Loucy (cell line): ENCODE results near the gene MED13L.

Experiments
- H2AFZ ChIP-seq: fragments of 200-600 bp; sonication (generic); 2 replicates; pipeline ENCODE4 v1.6.0; 2016; ENCODE audit warnings: antibody characterized with exemption, mild to moderate bottlenecking, low read length, moderate library complexity
- H3F3A ChIP-seq: fragments of 200-600 bp; 2 replicates; pipeline ENCODE4 v1.6.0; 2016; ENCODE audit warnings: antibody characterized with exemption, low read depth, mild to moderate bottlenecking
- H3K27me3 ChIP-seq: fragments of 200-600 bp; sonication (generic); 2 replicates; pipeline ENCODE4 v1.6.1; 2014; ENCODE audit warnings: low read length, mild to moderate bottlenecking; ENCODE audit not compliant: insufficient read depth, poor library complexity, severe bottlenecking
- H3K36me3 ChIP-seq: fragments of 200-600 bp; sonication (generic); 2 replicates; pipeline ENCODE4 v1.6.1; 2016; ENCODE audit warnings: low read length; ENCODE audit not compliant: insufficient read depth
- H3K4me1 ChIP-seq: fragments of 200-600 bp; sonication (generic); 2 replicates; pipeline ENCODE4 v1.5.1; 2014; ENCODE audit warnings: low read length, mild to moderate bottlenecking; ENCODE audit not compliant: insufficient read depth, poor library complexity, severe bottlenecking
- H3K4me2 ChIP-seq: fragments of 200-600 bp; sonication (generic); 2 replicates; pipeline ENCODE4 v1.6.0; 2014; ENCODE audit warnings: antibody characterized with exemption, low read length, low read depth, mild to moderate bottlenecking; ENCODE audit not compliant: poor library complexity, severe bottlenecking
- H3K4me3 ChIP-seq: fragments of 200-600 bp; sonication (generic); 2 replicates; pipeline ENCODE4 v1.5.1; 2014; ENCODE audit warnings: low read length, mild to moderate bottlenecking, mixed read lengths; ENCODE audit not compliant: poor library complexity, severe bottlenecking
- H3K79me2 ChIP-seq: fragments of 200-600 bp; sonication (generic); 2 replicates; pipeline ENCODE4 v1.6.1; 2014; ENCODE audit warnings: low read length; ENCODE audit not compliant: insufficient read depth
- H3K9ac ChIP-seq: fragments of 200-600 bp; sonication (generic); 2 replicates; pipeline ENCODE4 v1.6.0; 2014; ENCODE audit warnings: mild to moderate bottlenecking, low read depth, low read length, moderate library complexity; ENCODE audit not compliant: poor library complexity, severe bottlenecking
- H3K9me2 ChIP-seq: fragments of 200-600 bp; sonication (generic); replicated peaks from 2 replicates; pipeline ENCODE4 v1.6.1; 2016; ENCODE audit warnings: low read depth, low read length, mixed read lengths
- H3K9me3 ChIP-seq: fragments of 200-600 bp; sonication (generic); 2 replicates; pipeline ENCODE4 v1.6.1; 2014; ENCODE audit warnings: mild to moderate bottlenecking, antibody characterized with exemption, low read length, low read depth; ENCODE audit not compliant: insufficient read depth
- H4K20me1 ChIP-seq: fragments of 200-600 bp; sonication (generic); 2 replicates; pipeline ENCODE4 v1.6.0; 2014; ENCODE audit warnings: antibody characterized with exemption, low read length, mild to moderate bottlenecking; ENCODE audit not compliant: insufficient read depth, poor library complexity, severe bottlenecking
- EZH2phosphoT487 ChIP-seq: fragments of 200-600 bp; IDR thresholded peaks from 2 replicates; pipeline ENCODE4 v1.6.1; 2018; ENCODE audit warnings: antibody characterized with exemption, mild to moderate bottlenecking, moderate library complexity, borderline replicate concordance
- TF ChIP-seq, protein P1 (sequence below): fragments of 200-600 bp; sonication (generic); conservative IDR thresholded peaks from 2 replicates; pipeline ENCODE4 v1.5.1; 2014; ENCODE audit warnings: mild to moderate bottlenecking, antibody characterized with exemption, low read length

Gene MED13L

DNA sequence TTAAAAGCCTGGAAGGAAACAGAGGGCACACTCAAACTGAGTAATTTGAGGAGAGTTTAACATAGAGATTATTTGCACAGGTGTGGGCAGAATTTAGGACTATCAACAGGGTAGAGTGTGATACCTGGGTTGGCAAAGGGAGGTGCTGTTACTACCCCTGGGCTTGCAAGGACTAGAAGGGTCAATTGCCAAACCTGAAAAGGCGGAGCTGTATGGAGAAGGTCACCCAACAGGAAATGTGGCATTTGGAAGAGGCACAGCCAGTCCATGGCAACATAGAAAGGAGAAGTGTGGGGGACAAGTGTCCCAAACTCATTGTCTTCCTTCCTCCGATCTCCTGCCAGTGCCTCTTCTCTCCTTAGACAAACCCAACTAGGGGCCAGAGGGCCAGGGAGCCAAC, 21.6 kb upstream of the MED13L start:
- Histone ChIP-seq H4K20me1 (no peaks in the 10 kb centered on the region), H3F3A (no peaks in the 10 kb centered on the region), H3K27me3 (no peaks in the 10 kb centered on the region), H3K36me3 (no peaks in the 10 kb centered on the region), H3K4me1 (no peaks in the 10 kb centered on the region), H3K9ac (no peak overlapping the region), H3K9me3 (no peaks in the 10 kb centered on the region), H3K4me2 (no peak overlapping the region), H3K9me2 (no peaks in the 10 kb centered on the region), H3K79me2 (no peaks in the 10 kb centered on the region), H3K4me3 (no peak overlapping the region), H2AFZ (no peak overlapping the region)
- TF ChIP-seq, protein P1, sequence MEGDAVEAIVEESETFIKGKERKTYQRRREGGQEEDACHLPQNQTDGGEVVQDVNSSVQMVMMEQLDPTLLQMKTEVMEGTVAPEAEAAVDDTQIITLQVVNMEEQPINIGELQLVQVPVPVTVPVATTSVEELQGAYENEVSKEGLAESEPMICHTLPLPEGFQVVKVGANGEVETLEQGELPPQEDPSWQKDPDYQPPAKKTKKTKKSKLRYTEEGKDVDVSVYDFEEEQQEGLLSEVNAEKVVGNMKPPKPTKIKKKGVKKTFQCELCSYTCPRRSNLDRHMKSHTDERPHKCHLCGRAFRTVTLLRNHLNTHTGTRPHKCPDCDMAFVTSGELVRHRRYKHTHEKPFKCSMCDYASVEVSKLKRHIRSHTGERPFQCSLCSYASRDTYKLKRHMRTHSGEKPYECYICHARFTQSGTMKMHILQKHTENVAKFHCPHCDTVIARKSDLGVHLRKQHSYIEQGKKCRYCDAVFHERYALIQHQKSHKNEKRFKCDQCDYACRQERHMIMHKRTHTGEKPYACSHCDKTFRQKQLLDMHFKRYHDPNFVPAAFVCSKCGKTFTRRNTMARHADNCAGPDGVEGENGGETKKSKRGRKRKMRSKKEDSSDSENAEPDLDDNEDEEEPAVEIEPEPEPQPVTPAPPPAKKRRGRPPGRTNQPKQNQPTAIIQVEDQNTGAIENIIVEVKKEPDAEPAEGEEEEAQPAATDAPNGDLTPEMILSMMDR: no peak
- no peak for TF ChIP-seq EZH2phosphoT487

DNA sequence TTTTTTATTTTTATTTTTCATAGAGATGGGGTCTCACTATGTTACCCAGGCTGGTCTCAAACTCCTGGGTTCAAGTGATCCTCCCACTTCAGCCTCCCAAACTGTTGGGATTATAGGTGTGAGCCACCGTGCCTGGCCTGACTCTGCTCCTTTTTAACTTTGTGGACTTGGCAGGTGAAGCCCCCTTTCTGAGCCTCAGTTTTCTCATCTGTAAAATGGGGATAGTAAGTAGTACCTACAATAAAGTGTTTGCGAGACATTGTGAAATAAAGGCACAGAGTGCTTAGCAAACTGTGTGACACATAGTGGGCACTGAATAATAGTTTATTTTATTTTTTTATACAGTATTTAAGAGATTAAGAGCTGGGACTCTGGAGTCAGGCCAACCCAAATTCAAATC, 21.1 kb upstream of the MED13L start:
- H3K36me3 ChIP-seq: no peaks in the 10 kb centered on the region
- H3K4me1 ChIP-seq: no peaks in the 10 kb centered on the region
- H3K27me3 ChIP-seq: no peaks in the 10 kb centered on the region
- no peak overlapping the region for H3K4me2 ChIP-seq
- no peaks in the 10 kb centered on the region for H3K9me3 ChIP-seq
- H4K20me1 ChIP-seq: no peaks in the 10 kb centered on the region
- TF ChIP-seq EZH2phosphoT487: no peak
- TF ChIP-seq, protein P1: no peak
- H2AFZ ChIP-seq: no peak overlapping the region
- no peaks in the 10 kb centered on the region for H3K79me2 ChIP-seq
- H3K4me3 ChIP-seq: no peak overlapping the region
- no peaks in the 10 kb centered on the region for H3F3A ChIP-seq
- no peak overlapping the region for H3K9ac ChIP-seq
- no peaks in the 10 kb centered on the region for H3K9me2 ChIP-seq

DNA sequence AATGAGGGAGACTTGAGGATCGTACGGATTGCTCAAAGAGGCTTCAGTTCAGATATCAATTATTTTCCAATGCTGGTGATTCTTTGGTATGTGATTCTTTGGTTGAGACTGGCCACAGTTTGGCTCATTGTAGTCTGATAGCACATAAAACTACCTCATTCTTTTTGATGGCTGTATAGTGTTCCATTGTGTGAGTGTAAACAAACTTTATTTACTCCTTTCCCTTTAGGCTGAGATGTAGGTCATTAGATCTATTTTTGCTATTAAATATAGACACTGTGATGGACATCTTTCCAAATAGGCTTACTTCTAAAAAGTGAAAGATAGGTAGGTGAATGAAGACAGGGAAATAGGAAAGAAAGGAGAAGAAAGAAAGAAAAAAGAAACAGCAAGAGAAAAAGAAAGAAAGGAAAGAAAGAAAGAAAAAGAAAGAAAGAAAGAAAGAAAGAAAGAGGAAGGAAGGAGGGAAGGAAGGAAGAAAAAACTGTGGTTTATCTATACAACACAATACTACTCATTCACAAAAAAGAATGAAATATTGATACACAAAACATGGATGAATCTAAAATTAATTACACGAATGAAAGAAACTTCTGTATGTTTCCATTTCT, 19.8 kb upstream of the MED13L start:
- no peaks in the 10 kb centered on the region for H3K36me3 ChIP-seq
- no peaks in the 10 kb centered on the region for H4K20me1 ChIP-seq
- no peak overlapping the region for H3K4me2 ChIP-seq
- H3K9me2 ChIP-seq: no peaks in the 10 kb centered on the region
- H3K9ac ChIP-seq: no peak overlapping the region
- H3F3A ChIP-seq: no peaks in the 10 kb centered on the region
- no peaks in the 10 kb centered on the region for H3K9me3 ChIP-seq
- H3K79me2 ChIP-seq: no peaks in the 10 kb centered on the region
- no peaks in the 10 kb centered on the region for H3K4me1 ChIP-seq
- H3K4me3 ChIP-seq: no peak overlapping the region
- no peak overlapping the region for H2AFZ ChIP-seq
- no peak for TF ChIP-seq EZH2phosphoT487
- TF ChIP-seq, protein P1: no peak
- H3K27me3 ChIP-seq: no peaks in the 10 kb centered on the region
